ENCODE measurements around the gene SPAG17.

The SPAG17 gene

GRCh38 chr1:118202076-118202608, 17.1 kb upstream of the SPAG17 start:
- no peak for DNase-seq (ENCODE audit: low read depth, low spot score)
- in situ Hi-C loops (cut with HindIII; ENCODE audit: low sequenced_read_pairs): no loop called here
- no peak for TF ChIP-seq CTCF (IDR thresholded peaks at IDR 0.05; ENCODE audit: low read depth, low read length)
- H3K4me3 ChIP-seq (ENCODE audit: low read depth, low read length): no peak overlapping the region

- no peak overlapping the region for H3K4me3 ChIP-seq (ENCODE audit: low read depth, low read length)
- no peak for TF ChIP-seq CTCF (IDR thresholded peaks at IDR 0.05; ENCODE audit: low read depth, low read length)
- DNase-seq (ENCODE audit: low read depth, low spot score): no peak
- in situ Hi-C loops (cut with HindIII; ENCODE audit: low sequenced_read_pairs): no loop called here
These were observed 16.5 kb upstream of the SPAG17 start for GRCh38 chr1:118201524-118201923.

- H3K4me3 ChIP-seq (ENCODE audit: low read depth, low read length): no peak overlapping the region
- in situ Hi-C loops (cut with HindIII; ENCODE audit: low sequenced_read_pairs): no loop called here
- no peak for TF ChIP-seq CTCF (IDR thresholded peaks at IDR 0.05; ENCODE audit: low read depth, low read length)
- no peak for DNase-seq (ENCODE audit: low read depth, low spot score)
These were observed 15.8 kb upstream of the SPAG17 start for GRCh38 chr1:118200836-118201235.

- H3K4me3 ChIP-seq (ENCODE audit: low read depth, low read length): no peak overlapping the region
- DNase-seq (ENCODE audit: low read depth, low spot score): no peak
- in situ Hi-C loops (cut with HindIII; ENCODE audit: low sequenced_read_pairs): no loop called here
- no peak for TF ChIP-seq CTCF (IDR thresholded peaks at IDR 0.05; ENCODE audit: low read depth, low read length)
These were observed 5.5 kb upstream of the SPAG17 start for GRCh38 chr1:118190561-118190960.

- TF ChIP-seq CTCF (IDR thresholded peaks at IDR 0.05; ENCODE audit: low read depth, low read length): no peak
- DNase-seq (ENCODE audit: low read depth, low spot score): no peak
- in situ Hi-C loops (cut with HindIII; ENCODE audit: low sequenced_read_pairs): no loop called here
- no peak overlapping the region for H3K4me3 ChIP-seq (ENCODE audit: low read depth, low read length)
These were observed 4.5 kb upstream of the SPAG17 start for GRCh38 chr1:118189564-118189963.

- H3K4me3 ChIP-seq (ENCODE audit: low read depth, low read length): no peak overlapping the region
- in situ Hi-C loops (cut with HindIII; ENCODE audit: low sequenced_read_pairs): no loop called here
- no peak for TF ChIP-seq CTCF (IDR thresholded peaks at IDR 0.05; ENCODE audit: low read depth, low read length)
- DNase-seq (ENCODE audit: low read depth, low spot score): no peak
These were observed 3.4 kb upstream of the SPAG17 start for GRCh38 chr1:118188411-118188810.

- in situ Hi-C loops (cut with HindIII; ENCODE audit: low sequenced_read_pairs): no loop called here
- no peak for DNase-seq (ENCODE audit: low read depth, low spot score)
- TF ChIP-seq CTCF (IDR thresholded peaks at IDR 0.05; ENCODE audit: low read depth, low read length): no peak
- H3K4me3 ChIP-seq (ENCODE audit: low read depth, low read length): no peak overlapping the region
These were observed 998 bp upstream of the SPAG17 start for GRCh38 chr1:118186026-118186425.
